K562 (cell line): ENCODE data around the gene DHX8. TPM values are rescaled to one million over a fixed set of nuclear protein-coding genes. Genes with fewer than 3 reads are reported as not detected.

Experiments used
- ATAC-seq: fragments of 200-7000 bp; cut with Tn5 transposase; 3 replicates; pipeline ENCODE4 v1.9.1; 2020; ENCODE audit warnings: moderate library complexity
- BruUV-seq: library from RNA; stranded (reverse); fragments of 400-500 nt; replicated peaks from 2 replicates; lab custom pipeline; 2021; lab: Mats Ljungman, UMichigan
- CTCF ChIA-PET: fragments of 300-600 bp; formaldehyde crosslinking; extraction: SDS; loops from one replicate; lab custom pipeline; 2021; ENCODE audit warnings: low intra/inter-chr PET ratio; lab: Yijun Ruan, JAX
- POLR2A ChIA-PET: fragments of 300-600, 350-650 bp; sonication (Branson Sonifier 250); formaldehyde crosslinking; extraction: SDS; loops from one replicate; lab custom pipeline; 2021; ENCODE audit warnings: antibody characterized with exemption, inconsistent platforms; lab: Yijun Ruan, JAX
- DNase-seq, 4 experiments: peaks; one replicate each; pipeline versions ENCODE4 v3.0.0 to v3.0.0-alpha.2; 2011 to 2018; ENCODE audit warnings: low spot score in 3 of 4, mixed read lengths in 3 of 4; ENCODE audit errors: extremely low read depth in 1 of 4
- FAIRE-seq: peaks from 2 replicates; lab custom pipeline; 2011; peaks lifted over from hg19 to GRCh38; lab: Jason Lieb, UNC
- H2AFZ ChIP-seq: 2 replicates; pipeline ENCODE4 v1.6.0; 2011; ENCODE audit warnings: low read depth, low read length, control low read depth, inconsistent platforms
- H3K27ac ChIP-seq: fragments of 200-600 bp; 3 replicates; pipeline ENCODE4 v1.8.0; 2011; ENCODE audit warnings: low read depth, mild to moderate bottlenecking, control low read depth, inconsistent platforms, low read length, moderate library complexity, mixed read lengths; ENCODE audit errors: extremely low read depth
- H3K27me3 ChIP-seq, 2 experiments: fragments of 300-600 bp in 1 of 2; 2 replicates in 1 of 2; 3 replicates in 1 of 2; pipeline versions ENCODE4 v1.6.0 to v1.8.0; 2011; ENCODE audit warnings: inconsistent platforms in 2 of 2, low read length in 2 of 2, mild to moderate bottlenecking in 1 of 2, mixed read lengths in 1 of 2, moderate library complexity in 1 of 2; ENCODE audit not compliant: control insufficient read depth in 2 of 2, insufficient read depth in 2 of 2
- H3K36me3 ChIP-seq: fragments of 300-600 bp; 3 replicates; pipeline ENCODE4 v1.8.0; 2011; ENCODE audit warnings: mild to moderate bottlenecking, low read length, inconsistent platforms; ENCODE audit not compliant: control insufficient read depth, insufficient read depth
- H3K4me1 ChIP-seq, 2 experiments: fragments of 200-600 bp in 1 of 2; replicated peaks in 1 of 2; 2 replicates in 1 of 2; 3 replicates in 1 of 2; pipeline versions ENCODE4 v1.5.1 to v1.8.0; 2011; ENCODE audit warnings: inconsistent platforms in 2 of 2, low read length in 2 of 2, mild to moderate bottlenecking in 1 of 2, mixed read lengths in 1 of 2, moderate library complexity in 1 of 2; ENCODE audit not compliant: control insufficient read depth in 2 of 2, insufficient read depth in 2 of 2
- H3K4me2 ChIP-seq: 2 replicates; pipeline ENCODE4 v1.6.1; 2011; ENCODE audit warnings: low read length, control low read depth, inconsistent platforms, mixed read lengths; ENCODE audit not compliant: insufficient read depth
- H3K4me3 ChIP-seq: fragments of 200-600 bp; sonication (generic), shearing (Covaris generic); 2 replicates; pipeline ENCODE4 v1.5.1; 2016; ENCODE audit warnings: control low read depth, inconsistent platforms
- H3K79me2 ChIP-seq: fragments of 200-600 bp; 3 replicates; pipeline ENCODE4 v1.8.0; 2011; ENCODE audit warnings: low read length, inconsistent platforms; ENCODE audit not compliant: control insufficient read depth, insufficient read depth
- H3K9ac ChIP-seq, 2 experiments: 2 replicates each; pipeline versions ENCODE4 v1.6.0 to v1.6.1; 2011; ENCODE audit warnings: low read depth in 2 of 2, low read length in 2 of 2, control low read depth in 1 of 2, inconsistent platforms in 1 of 2, mild to moderate bottlenecking in 1 of 2, mixed read lengths in 1 of 2; ENCODE audit not compliant: insufficient read depth in 1 of 2
- H3K9me1 ChIP-seq: one replicate; pipeline ENCODE4 v1.6.0; 2011; ENCODE audit warnings: inconsistent platforms, mild to moderate bottlenecking, low read length, moderate library complexity; ENCODE audit not compliant: control insufficient read depth, insufficient read depth
- H3K9me3 ChIP-seq: replicated peaks from 2 replicates; pipeline ENCODE4 v1.5.1; 2011; ENCODE audit warnings: low read depth, low read length, inconsistent platforms; ENCODE audit not compliant: control insufficient read depth, insufficient read depth
- H4K20me1 ChIP-seq: replicated peaks from 2 replicates; pipeline ENCODE4 v1.6.1; 2011; ENCODE audit warnings: low read length, inconsistent platforms, mixed read lengths; ENCODE audit not compliant: control insufficient read depth, insufficient read depth
- HDAC1 ChIP-seq, 2 experiments: fragments of 450-650 bp; IDR thresholded peaks; 2 replicates each; pipeline ENCODE4 v1.6.1; 2016 to 2017; ENCODE audit warnings: inconsistent platforms in 1 of 2, mild to moderate bottlenecking in 1 of 2, moderate library complexity in 1 of 2
- SP2 ChIP-seq: IDR thresholded peaks from 2 replicates; pipeline ENCODE4 v1.6.1; 2011; ENCODE audit warnings: mild to moderate bottlenecking, low read depth, low read length, moderate library complexity; ENCODE audit not compliant: poor library complexity, severe bottlenecking; ENCODE audit errors: extremely low read depth
- ZBTB17 ChIP-seq: fragments of 450-650 bp; formaldehyde crosslinking; IDR thresholded peaks from 2 replicates; pipeline ENCODE4 v1.4.0; 2020; ENCODE audit warnings: mild to moderate bottlenecking
- ZBTB26 ChIP-seq: fragments of 450-650 bp; formaldehyde crosslinking; IDR thresholded peaks from 2 replicates; pipeline ENCODE4 v1.4.0; 2022; ENCODE audit warnings: missing genetic modification characterization
- ZNF121 ChIP-seq: sonication (generic); formaldehyde crosslinking; conservative IDR thresholded peaks from 2 replicates; pipeline ENCODE4 v1.8.0; 2022; ENCODE audit warnings: missing genetic modification reagents
- WGBS: fragments of 100-300 bp; shearing (Covaris generic); methylation state at CpG from one replicate; pipeline ENCODE4 v1.1.6; 2016; ENCODE audit warnings: low coverage, mixed read lengths; ENCODE audit not compliant: insufficient coverage; ENCODE audit errors: missing lambda C conversion rate; 5-methylcytosine and 5-hydroxymethylcytosine counted together
- in situ Hi-C: fragments of 300-500 bp; cut with MboI; formaldehyde crosslinking; loops from 4 replicates; pipeline ENCODE4 v1.15.0; 2018; ENCODE audit warnings: inconsistent platforms, mixed read lengths
- intact Hi-C: fragments of 100-400 bp; cut with micrococcal nuclease; formaldehyde crosslinking; loops from 2 replicates; pipeline ENCODE4 v1.14.2; 2022
- polyA plus RNA-seq, 8 experiments: library from polyadenylated mRNA; depleted of rRNA in 4 of 8; stranded (reverse) in 5 of 8; unstranded in 3 of 8; fragments of >200 nt; fragmentation: Nextera tagmentation in 2 of 8; fragmentation: Illumina TruSeq in 1 of 8; extraction: Ambion mirVana in 2 of 8; extraction: Trizol in 1 of 8; gene quantifications; 2 replicates each; pipeline versions ENCODE4 v1.2.1 to v1.2.3, GENCODE V29; 2011 to 2014; ENCODE audit warnings: inconsistent platforms in 1 of 8, missing spikeins in 1 of 8
- total RNA-seq, 7 experiments: library from RNA; depleted of rRNA in 6 of 7; stranded (reverse); fragments of >200 nt in 6 of 7; fragmentation: Illumina TruSeq in 2 of 7; extraction: Trizol in 2 of 7; gene quantifications; 2 replicates each; pipeline versions ENCODE4 v1.2.1 to v1.2.3, GENCODE V29; 2011 to 2021; ENCODE audit warnings: low replicate concordance in 1 of 7

Gene DHX8
- total and polyA plus RNA-seq, 9 of the 15 experiments (the other 6 are each of a cell fraction or from before 2014, with no cell fraction given) = 16.7 to 42.5 (median 25.6) TPM

GRCh38 chr17:43563600-43564594 is 80.1 kb downstream of the DHX8 start:
- Histone ChIP-seq H3K79me2 (no peaks in the 10 kb centered on the region), H3K9me3 (no peaks in the 10 kb centered on the region), H3K27ac (no peak overlapping the region), H4K20me1 (no peaks in the 10 kb centered on the region), H3K4me1 (no peaks in the 10 kb centered on the region; a peak in 1 of 5 replicates), H2AFZ (no peak overlapping the region), H3K4me3 (no peak overlapping the region), H3K4me2 (no peak overlapping the region), H3K27me3 (no peaks in the 10 kb centered on the region; a peak in 1 of 5 replicates), H3K36me3 (no peaks in the 10 kb centered on the region), H3K9me1 (no peaks in the 10 kb centered on the region), H3K9ac (no peak overlapping the region)
- intact Hi-C loops = no loop called here
- no peak for ATAC-seq
- ChIA-PET POLR2A (no interaction called here), CTCF (no interaction called here)
- in situ Hi-C loops = no loop called here
- WGBS = 27% methylated on average over 15 of the region's 15 CpGs
- no peak for DNase-seq
- TF ChIP-seq ZNF121 (peak; percentile 65), SP2 (no peak)
- no peak for FAIRE-seq
- no TSS peak for BruUV-seq

GRCh38 chr17:43568506-43569082 is 84.8 kb downstream of the DHX8 start:
- Histone ChIP-seq H3K9me1 (no peaks in the 10 kb centered on the region), H2AFZ (no peak overlapping the region), H3K9me3 (no peaks in the 10 kb centered on the region), H3K9ac (no peak overlapping the region), H4K20me1 (no peaks in the 10 kb centered on the region), H3K4me2 (no peak overlapping the region), H3K4me1 (no peaks in the 10 kb centered on the region), H3K4me3 (no peak overlapping the region), H3K36me3 (no peaks in the 10 kb centered on the region), H3K79me2 (no peaks in the 10 kb centered on the region), H3K27me3 (no peaks in the 10 kb centered on the region; a peak in 1 of 5 replicates), H3K27ac (no peak overlapping the region)
- no peak for ATAC-seq
- no peak for DNase-seq
- WGBS = 35% methylated on average over 5 of the region's 5 CpGs
- BruUV-seq = no TSS peak
- FAIRE-seq = no peak
- TF ChIP-seq ZBTB17 (CRISPR knock-in tag) (no peak), HDAC1 (IDR thresholded peaks at IDR 0.05) (0 out of 4 replicates have a peak, but pooled peaks of 1 of the 2 experiments have one; percentile 12), ZBTB26 (0 out of 2 replicates have a peak, but pooled peaks have one; percentile 50)
- CTCF ChIA-PET = no interaction called here
- in situ Hi-C loops = no loop called here
- intact Hi-C loops = no loop called here
- POLR2A ChIA-PET = no interaction called here
